Keratinocyte (primary cell): ENCODE data around the gene PTCH2. TPM values are rescaled to one million over a fixed set of nuclear protein-coding genes. Genes with fewer than 3 reads are reported as not detected.

Experiments
- DNase-seq: peaks from one replicate; pipeline ENCODE4 v3.0.0-alpha.2; 2011; ENCODE audit warnings: low read depth, missing footprints, low spot score
- FAIRE-seq: peaks from 2 replicates; lab custom pipeline; 2011; peaks lifted over from hg19 to GRCh38; lab: Jason Lieb, UNC
- H2AFZ ChIP-seq: 2 replicates; pipeline ENCODE4 v1.6.0; 2012; ENCODE audit warnings: low read length, control low read depth, inconsistent platforms; ENCODE audit not compliant: control insufficient read depth
- H3K27ac ChIP-seq: 2 replicates; pipeline ENCODE4 v1.5.1; 2011; ENCODE audit warnings: low read length; ENCODE audit not compliant: control insufficient read depth, insufficient read depth
- H3K27me3 ChIP-seq: 3 replicates; pipeline ENCODE4 v1.6.0; 2011; ENCODE audit warnings: low read length; ENCODE audit not compliant: control insufficient read depth, insufficient read depth; ENCODE audit errors: extremely low read depth
- H3K36me3 ChIP-seq, 2 experiments: 2 replicates in 1 of 2; 3 replicates in 1 of 2; pipeline ENCODE4 v1.5.1; 2011; ENCODE audit warnings: low read length in 2 of 2, mild to moderate bottlenecking in 1 of 2; ENCODE audit not compliant: control insufficient read depth in 2 of 2, insufficient read depth in 2 of 2; ENCODE audit errors: extremely low read depth in 1 of 2
- H3K4me1 ChIP-seq: 3 replicates; pipeline ENCODE4 v1.5.1; 2011; ENCODE audit warnings: low read length; ENCODE audit not compliant: control insufficient read depth, insufficient read depth; ENCODE audit errors: extremely low read depth
- H3K4me2 ChIP-seq: 3 replicates; pipeline ENCODE4 v1.6.0; 2011; ENCODE audit warnings: low read depth, low read length; ENCODE audit not compliant: control insufficient read depth, insufficient read depth; ENCODE audit errors: extremely low read depth
- H3K4me3 ChIP-seq, 3 experiments: fragments of 200-600 bp in 1 of 3; sonication (generic) in 1 of 3; 2 replicates in 2 of 3; 3 replicates in 1 of 3; pipeline ENCODE4 v1.5.1; 2011 to 2016; ENCODE audit warnings: low read length in 3 of 3, mild to moderate bottlenecking in 3 of 3, control low read depth in 2 of 3, inconsistent platforms in 1 of 3, low read depth in 1 of 3, mixed read lengths in 1 of 3, mixed run types in 1 of 3, moderate library complexity in 1 of 3; ENCODE audit not compliant: control insufficient read depth in 2 of 3, insufficient read depth in 2 of 3; ENCODE audit errors: extremely low read depth in 1 of 3
- H3K79me2 ChIP-seq: 2 replicates; pipeline ENCODE4 v1.6.0; 2012; ENCODE audit warnings: low read length; ENCODE audit not compliant: control insufficient read depth, insufficient read depth
- H3K9ac ChIP-seq: 3 replicates; pipeline ENCODE4 v1.6.0; 2011; ENCODE audit warnings: low read length; ENCODE audit not compliant: control insufficient read depth, insufficient read depth; ENCODE audit errors: extremely low read depth
- H3K9me1 ChIP-seq: 3 replicates; pipeline ENCODE4 v1.6.0; 2011; ENCODE audit warnings: low read length; ENCODE audit not compliant: control insufficient read depth, insufficient read depth; ENCODE audit errors: extremely low read depth
- H3K9me3 ChIP-seq: 2 replicates; pipeline ENCODE4 v1.5.1; 2012; ENCODE audit warnings: low read depth, low read length; ENCODE audit not compliant: control insufficient read depth
- H4K20me1 ChIP-seq: 3 replicates; pipeline ENCODE4 v1.6.0; 2011; ENCODE audit warnings: low read length; ENCODE audit not compliant: control insufficient read depth, insufficient read depth; ENCODE audit errors: extremely low read depth
- EZH2 ChIP-seq: IDR thresholded peaks from one replicate; pipeline ENCODE4 v1.6.1; 2012; ENCODE audit warnings: inconsistent platforms, mild to moderate bottlenecking, low read length, moderate library complexity
- dilution Hi-C: fragments of 300-500 bp; cut with MboI; formaldehyde crosslinking; loops from one replicate; pipeline ENCODE4 v1.7.0; 2020; ENCODE audit warnings: low sequenced_read_pairs; ENCODE audit not compliant: extremely low pct_ligation_motif_present
- polyA plus RNA-seq, 5 experiments: library from polyadenylated mRNA; depleted of rRNA in 3 of 5; stranded (reverse) in 3 of 5; stranded (forward) in 1 of 5; unstranded in 1 of 5; fragments of >200 nt; gene quantifications; 1 replicate in 1 of 5; 2 replicates in 3 of 5; 3 replicates in 1 of 5; pipeline versions ENCODE4 v1.2.1 to v1.2.3, GENCODE V29; 2011 to 2012; ENCODE audit warnings: missing spikeins in 2 of 5, low read depth in 1 of 5, low replicate concordance in 1 of 5
- TF ChIP-seq, protein P1 (sequence below), 3 experiments: IDR thresholded peaks in 1 of 3; conservative IDR thresholded peaks in 1 of 3; optimal IDR thresholded peaks in 1 of 3; 2 replicates in 2 of 3; 3 replicates in 1 of 3; pipeline versions ENCODE3 to v1.5.1; 2011; ENCODE audit warnings: low read length in 3 of 3, mild to moderate bottlenecking in 3 of 3, moderate library complexity in 2 of 3, control low read depth in 1 of 3, inconsistent platforms in 1 of 3; ENCODE audit not compliant: insufficient read depth in 2 of 3; ENCODE audit errors: extremely low read depth in 1 of 3

PTCH2 gene
- polyA plus RNA-seq, 1 donor (not counting 4 experiments of a cell fraction or from before 2014, with no cell fraction given), result 0.01 TPM

DNA sequence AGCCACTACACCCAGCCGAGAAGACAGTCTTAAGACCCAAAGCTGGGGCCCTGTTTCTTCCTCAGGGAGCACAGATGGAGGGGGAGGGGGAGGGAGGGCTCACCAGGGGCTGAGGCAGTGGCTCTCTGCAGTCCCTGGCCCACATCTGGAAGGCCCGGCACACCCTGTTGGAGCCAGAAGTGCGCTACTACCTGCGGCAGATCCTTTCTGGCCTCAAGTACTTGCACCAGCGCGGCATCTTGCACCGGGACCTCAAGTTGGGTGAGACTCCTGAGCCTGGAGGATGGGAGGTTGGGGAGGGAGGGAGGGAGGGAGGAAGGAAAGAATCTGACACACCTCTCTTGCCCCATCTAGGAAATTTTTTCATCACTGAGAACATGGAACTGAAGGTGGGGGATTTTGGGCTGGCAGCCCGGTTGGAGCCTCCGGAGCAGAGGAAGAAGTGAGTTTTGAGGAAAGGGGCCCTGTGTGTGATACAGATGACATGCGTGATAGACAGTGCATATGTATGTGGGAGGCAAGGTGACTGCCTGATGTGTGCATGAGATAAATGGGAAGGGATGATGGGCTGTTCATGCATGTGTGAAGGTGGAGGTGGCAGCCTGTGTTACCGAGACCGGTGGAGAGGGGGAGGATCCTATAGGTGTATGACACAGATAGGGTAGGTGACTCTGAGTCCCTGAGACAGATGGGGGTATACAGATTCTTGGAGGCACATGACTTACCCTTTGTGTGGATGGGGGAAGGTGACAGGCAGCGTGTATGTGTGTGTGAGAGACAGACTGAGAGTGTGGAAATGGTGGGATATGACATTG is 41.4 kb downstream of the PTCH2 start:
- peaks cover 34% of the 10 kb centered on the region for H3K4me1 ChIP-seq
- H2AFZ ChIP-seq, result no peak overlapping the region
- H3K27ac ChIP-seq, result peak overlapping the region; percentile 85
- H3K79me2 ChIP-seq, result peaks cover 41% of the 10 kb centered on the region
- DNase-seq (no peak), FAIRE-seq (peak; percentile 46)
- TF ChIP-seq, protein P1, sequence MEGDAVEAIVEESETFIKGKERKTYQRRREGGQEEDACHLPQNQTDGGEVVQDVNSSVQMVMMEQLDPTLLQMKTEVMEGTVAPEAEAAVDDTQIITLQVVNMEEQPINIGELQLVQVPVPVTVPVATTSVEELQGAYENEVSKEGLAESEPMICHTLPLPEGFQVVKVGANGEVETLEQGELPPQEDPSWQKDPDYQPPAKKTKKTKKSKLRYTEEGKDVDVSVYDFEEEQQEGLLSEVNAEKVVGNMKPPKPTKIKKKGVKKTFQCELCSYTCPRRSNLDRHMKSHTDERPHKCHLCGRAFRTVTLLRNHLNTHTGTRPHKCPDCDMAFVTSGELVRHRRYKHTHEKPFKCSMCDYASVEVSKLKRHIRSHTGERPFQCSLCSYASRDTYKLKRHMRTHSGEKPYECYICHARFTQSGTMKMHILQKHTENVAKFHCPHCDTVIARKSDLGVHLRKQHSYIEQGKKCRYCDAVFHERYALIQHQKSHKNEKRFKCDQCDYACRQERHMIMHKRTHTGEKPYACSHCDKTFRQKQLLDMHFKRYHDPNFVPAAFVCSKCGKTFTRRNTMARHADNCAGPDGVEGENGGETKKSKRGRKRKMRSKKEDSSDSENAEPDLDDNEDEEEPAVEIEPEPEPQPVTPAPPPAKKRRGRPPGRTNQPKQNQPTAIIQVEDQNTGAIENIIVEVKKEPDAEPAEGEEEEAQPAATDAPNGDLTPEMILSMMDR (optimal IDR thresholded peaks at IDR 0.05 in 1 of 3, IDR thresholded peaks at IDR 0.05 in 1 of 3, conservative IDR thresholded peaks at IDR 0.05 in 1 of 3; ENCODE audit: extremely low read depth in 1 of 3, insufficient read depth in 2 of 3, low read length in 3 of 3), result no peak
- TF ChIP-seq EZH2, result no peak
- peaks cover 6% of the 10 kb centered on the region for H4K20me1 ChIP-seq
- H3K4me2 ChIP-seq, result peak overlapping the region; percentile 98
- no peaks in the 10 kb centered on the region for H3K9me1 ChIP-seq
- peaks cover 27 to 37% of the 10 kb centered on the region in 2 experiments for H3K36me3 ChIP-seq
- H3K9ac ChIP-seq, result peak overlapping the region; percentile 88
- dilution Hi-C loops, result no loop called here
- H3K27me3 ChIP-seq, result no peaks in the 10 kb centered on the region
- H3K4me3 ChIP-seq, result peak overlapping the region; percentile 89 to 99 (median 92)
- H3K9me3 ChIP-seq, result no peaks in the 10 kb centered on the region

DNA sequence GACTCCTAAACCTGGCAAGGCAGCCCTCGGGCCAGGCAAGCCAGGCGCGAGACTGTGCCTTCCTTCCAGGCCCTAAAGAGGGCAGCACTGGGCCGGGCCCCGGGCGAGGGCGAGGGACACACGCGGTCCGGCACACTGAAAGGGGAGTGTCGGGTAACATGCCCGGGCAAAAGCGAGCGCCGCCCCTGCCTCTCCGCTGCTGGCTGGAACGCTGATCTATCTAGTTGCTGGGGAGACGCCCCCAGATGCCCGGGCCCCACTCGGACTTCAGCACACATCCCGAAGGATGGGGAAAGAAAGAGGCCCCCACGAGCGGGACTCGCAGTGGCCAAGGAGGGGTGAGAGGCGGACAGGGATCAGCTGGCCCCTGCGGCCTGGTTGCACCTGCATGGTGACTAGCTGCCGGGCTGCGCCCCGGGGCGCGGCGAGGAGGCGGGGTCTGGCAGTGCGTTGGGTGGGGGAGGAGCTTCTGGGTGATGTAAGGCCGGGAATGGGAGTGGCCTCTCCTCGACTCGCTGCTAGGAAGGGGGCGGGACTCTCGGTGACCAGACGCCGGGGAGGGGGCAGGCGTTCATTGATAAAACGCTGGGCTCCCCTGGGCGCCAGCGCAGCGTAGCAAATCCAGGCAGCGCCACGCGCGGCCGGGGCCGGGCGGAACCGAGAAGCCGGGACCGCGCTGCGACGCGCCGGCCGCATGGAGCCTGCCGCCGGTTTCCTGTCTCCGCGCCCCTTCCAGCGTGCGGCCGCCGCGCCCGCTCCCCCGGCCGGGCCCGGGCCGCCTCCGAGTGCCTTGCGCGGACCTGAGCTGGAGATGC is 43.1 kb downstream of the PTCH2 start, which contains the start of gene PLK3:
Gene PLK3 (plus strand): TSS at position 608 of the 815 bp plus-strand sequence. CDS start 87 bp downstream, at position 695.
- Histone ChIP-seq H3K36me3 (peaks cover 23 to 28% of the 10 kb centered on the region in 2 experiments), H3K9me1 (no peaks in the 10 kb centered on the region), H3K27me3 (no peaks in the 10 kb centered on the region), H3K27ac (peak within 1 kb of the TSS; percentile 76), H4K20me1 (peaks cover 6% of the 10 kb centered on the region), H2AFZ (peak within 1 kb of the TSS; percentile 55), H3K79me2 (peaks cover 41% of the 10 kb centered on the region), H3K9me3 (no peaks in the 10 kb centered on the region), H3K4me1 (peaks cover 30% of the 10 kb centered on the region), H3K9ac (peak within 1 kb of the TSS; percentile 88), H3K4me2 (peak within 1 kb of the TSS; percentile 98), H3K4me3 (peak within 1 kb of the TSS; percentile 89 to 99 (median 92))
- FAIRE-seq (peak; percentile 76), DNase-seq (peak; percentile 94)
- TF ChIP-seq, protein P1 (optimal IDR thresholded peaks at IDR 0.05 in 1 of 3, IDR thresholded peaks at IDR 0.05 in 1 of 3, conservative IDR thresholded peaks at IDR 0.05 in 1 of 3; ENCODE audit: extremely low read depth in 1 of 3, insufficient read depth in 2 of 3, low read length in 3 of 3), result peak in 2 of 3 experiments; percentile 89 to 95
- no peak for TF ChIP-seq EZH2
- dilution Hi-C loops, result no loop called here
